HEK293 (cell line): ENCODE results near the gene RBM19.
A peak's percentile ranks its signal among the peaks of the same experiment; 100 is the strongest.

Source experiments
- CTCF ChIA-PET: fragments of 350-600 bp; formaldehyde crosslinking; extraction: SDS; loops from one replicate; lab custom pipeline; 2021; ENCODE audit warnings: antibody characterized with exemption; lab: Yijun Ruan, JAX
- POLR2A ChIA-PET: fragments of 300-600 bp; formaldehyde crosslinking; extraction: SDS; loops from one replicate; lab custom pipeline; 2020; ENCODE audit warnings: antibody characterized with exemption, inconsistent platforms; lab: Yijun Ruan, JAX
- H3K27ac ChIP-seq: fragments of 200-500 bp; sonication (Bioruptor generic); 2 replicates; pipeline ENCODE4 v1.5.1; 2014; ENCODE audit warnings: low read depth, low read length, control low read depth, inconsistent platforms; ENCODE audit errors: extremely low read depth
- H3K36me3 ChIP-seq, 2 experiments: fragments of 200-500 bp in 1 of 2; sonication (Bioruptor generic) in 1 of 2; 1 replicate in 1 of 2; 2 replicates in 1 of 2; pipeline ENCODE4 v1.5.1; 2014 to 2017; ENCODE audit warnings: inconsistent platforms in 2 of 2, low read length in 2 of 2; ENCODE audit not compliant: control insufficient read depth in 2 of 2, insufficient read depth in 1 of 2
- H3K4me1 ChIP-seq: fragments of 200-500 bp; sonication (Bioruptor generic); 2 replicates; pipeline ENCODE4 v1.5.1; 2014; ENCODE audit warnings: mild to moderate bottlenecking, low read length, inconsistent platforms; ENCODE audit not compliant: control insufficient read depth, insufficient read depth
- H3K4me3 ChIP-seq: 2 replicates; pipeline ENCODE4 v1.5.1; 2011; ENCODE audit warnings: low read depth, mild to moderate bottlenecking, control low read depth, low read length, moderate library complexity
- H3K9me3 ChIP-seq: fragments of 200-500 bp; sonication (Bioruptor generic); 2 replicates; pipeline ENCODE4 v1.5.1; 2014; ENCODE audit warnings: low read depth, low read length, inconsistent platforms; ENCODE audit not compliant: control insufficient read depth, insufficient read depth
- SETDB1 ChIP-seq: IDR thresholded peaks from one replicate; pipeline ENCODE4 v1.6.1; 2017; ENCODE audit warnings: mild to moderate bottlenecking, low read length, moderate library complexity, mixed read lengths; ENCODE audit not compliant: insufficient read length
- ZNF174 ChIP-seq: fragments of 450-650 bp; formaldehyde crosslinking; IDR thresholded peaks from 2 replicates; pipeline ENCODE4 v1.5.0; 2017; ENCODE audit warnings: missing biosample characterization, mild to moderate bottlenecking, missing genetic modification characterization
- ZNF23 ChIP-seq: fragments of 450-650 bp; formaldehyde crosslinking; IDR thresholded peaks from 2 replicates; pipeline ENCODE4 v1.5.1; 2016; ENCODE audit warnings: missing biosample characterization, missing genetic modification characterization, borderline replicate concordance
- ZNF292 ChIP-seq: fragments of 450-650 bp; formaldehyde crosslinking; IDR thresholded peaks from 2 replicates; pipeline ENCODE4 v1.5.1; 2016; ENCODE audit warnings: low read depth, missing biosample characterization, missing genetic modification characterization, borderline replicate concordance
- ZNF558 ChIP-seq: fragments of 450-650 bp; formaldehyde crosslinking; IDR thresholded peaks from 2 replicates; pipeline ENCODE4 v1.5.1; 2016; ENCODE audit warnings: missing biosample characterization, missing genetic modification characterization
- ZNF596 ChIP-seq: fragments of 450-650 bp; IDR thresholded peaks from 2 replicates; pipeline ENCODE4 v1.5.0; 2018; ENCODE audit warnings: missing biosample characterization, mild to moderate bottlenecking, missing genetic modification characterization, moderate library complexity
- ZNF776 ChIP-seq: fragments of 450-650 bp; formaldehyde crosslinking; IDR thresholded peaks from 2 replicates; pipeline ENCODE4 v1.5.0; 2017; ENCODE audit warnings: missing biosample characterization, missing genetic modification characterization, borderline replicate concordance
- ZNF777 ChIP-seq: fragments of 450-650 bp; formaldehyde crosslinking; IDR thresholded peaks from 2 replicates; pipeline ENCODE4 v1.5.1; 2017; ENCODE audit warnings: missing biosample characterization, missing genetic modification characterization, borderline replicate concordance
- TF ChIP-seq, protein P1 (sequence below): fragments of 450-650 bp; formaldehyde crosslinking; IDR thresholded peaks from 2 replicates; pipeline ENCODE4 v1.5.1; 2017; ENCODE audit warnings: missing biosample characterization, missing genetic modification characterization
- TF ChIP-seq, protein P2 (sequence below): fragments of 450-650 bp; formaldehyde crosslinking; IDR thresholded peaks from 2 replicates; pipeline ENCODE4 v1.5.1; 2016; ENCODE audit warnings: missing biosample characterization, missing genetic modification characterization
- TF ChIP-seq, protein P3 (sequence below): fragments of 450-650 bp; formaldehyde crosslinking; IDR thresholded peaks from 2 replicates; pipeline ENCODE4 v1.5.1; 2017; ENCODE audit warnings: missing biosample characterization, missing genetic modification characterization
- TF ChIP-seq, protein P4 (sequence below): fragments of 450-650 bp; formaldehyde crosslinking; IDR thresholded peaks from 2 replicates; pipeline ENCODE4 v1.5.1; 2017; ENCODE audit warnings: missing biosample characterization, missing genetic modification characterization
- TF ChIP-seq, protein P5 (sequence below): fragments of 450-650 bp; formaldehyde crosslinking; conservative IDR thresholded peaks from 2 replicates; pipeline ENCODE4 v1.5.1; 2016; ENCODE audit warnings: low read depth, missing biosample characterization, missing genetic modification characterization

The RBM19 gene

DNA sequence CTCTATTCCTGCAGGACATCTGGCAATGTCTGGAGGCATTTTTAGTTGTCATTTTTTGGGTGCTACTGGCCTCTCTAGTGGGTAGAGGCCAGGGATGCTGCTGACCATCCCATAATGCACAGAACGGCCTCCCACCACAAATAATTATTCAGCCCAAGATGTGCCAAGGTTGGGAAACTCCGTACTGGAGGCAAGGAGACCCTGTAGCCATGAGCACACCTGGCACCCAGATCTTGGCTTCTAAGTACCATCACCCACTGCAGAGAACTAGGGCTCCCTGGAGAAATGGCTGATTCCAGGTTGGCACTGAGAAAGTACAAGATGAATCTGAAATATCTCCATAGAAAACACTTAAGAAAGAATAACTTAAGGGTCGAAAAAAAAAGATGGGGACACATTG, 81.7 kb downstream of the RBM19 start:
- no peaks in the 10 kb centered on the region for H3K9me3 ChIP-seq
- H3K4me3 ChIP-seq, result no peak overlapping the region
- H3K36me3 ChIP-seq, result no peaks in the 10 kb centered on the region
- H3K27ac ChIP-seq, result no peak overlapping the region
- CTCF ChIA-PET, result no interaction called here
- H3K4me1 ChIP-seq, result no peaks in the 10 kb centered on the region
- POLR2A ChIA-PET, result no interaction called here
- TF ChIP-seq ZNF777 (tag by site-specific recombination) (no peak), SETDB1 (peak; percentile 56), ZNF558 (tag by site-specific recombination) (no peak)
- TF ChIP-seq, protein P1, sequence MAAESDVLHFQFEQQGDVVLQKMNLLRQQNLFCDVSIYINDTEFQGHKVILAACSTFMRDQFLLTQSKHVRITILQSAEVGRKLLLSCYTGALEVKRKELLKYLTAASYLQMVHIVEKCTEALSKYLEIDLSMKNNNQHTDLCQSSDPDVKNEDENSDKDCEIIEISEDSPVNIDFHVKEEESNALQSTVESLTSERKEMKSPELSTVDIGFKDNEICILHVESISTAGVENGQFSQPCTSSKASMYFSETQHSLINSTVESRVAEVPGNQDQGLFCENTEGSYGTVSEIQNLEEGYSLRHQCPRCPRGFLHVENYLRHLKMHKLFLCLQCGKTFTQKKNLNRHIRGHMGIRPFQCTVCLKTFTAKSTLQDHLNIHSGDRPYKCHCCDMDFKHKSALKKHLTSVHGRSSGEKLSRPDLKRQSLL, result no peak

DNA sequence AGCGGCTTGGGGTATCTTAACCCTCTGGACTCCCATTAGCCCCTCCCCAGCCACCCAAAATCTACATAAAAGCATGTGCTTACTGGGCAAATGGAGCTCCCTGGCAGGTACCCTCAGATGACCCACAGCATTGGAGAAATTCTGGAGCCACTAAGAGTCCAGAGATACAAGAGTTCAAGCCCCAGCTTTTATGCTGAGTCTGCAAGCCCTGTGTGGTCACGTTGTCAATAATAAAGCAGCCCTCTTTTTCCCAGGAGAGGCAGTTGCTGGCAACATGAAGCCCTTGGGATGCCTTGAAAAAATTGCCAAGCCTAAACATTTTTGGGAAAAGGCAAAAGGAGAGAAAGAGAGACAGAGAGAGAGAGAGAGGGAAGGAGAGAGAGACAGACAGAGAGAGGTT, 83.4 kb downstream of the RBM19 start:
- no peak overlapping the region for H3K4me3 ChIP-seq
- H3K9me3 ChIP-seq, result no peaks in the 10 kb centered on the region
- H3K36me3 ChIP-seq, result no peaks in the 10 kb centered on the region
- no peak overlapping the region for H3K27ac ChIP-seq
- CTCF ChIA-PET, result no interaction called here
- TF ChIP-seq ZNF776 (no peak), ZNF23 (tag by site-specific recombination) (no peak), ZNF596 (tag by site-specific recombination) (0 out of 2 replicates have a peak, but pooled peaks have one; percentile 44), ZNF292 (tag by site-specific recombination) (no peak), ZNF174 (tag by site-specific recombination) (no peak)
- TF ChIP-seq, protein P2, sequence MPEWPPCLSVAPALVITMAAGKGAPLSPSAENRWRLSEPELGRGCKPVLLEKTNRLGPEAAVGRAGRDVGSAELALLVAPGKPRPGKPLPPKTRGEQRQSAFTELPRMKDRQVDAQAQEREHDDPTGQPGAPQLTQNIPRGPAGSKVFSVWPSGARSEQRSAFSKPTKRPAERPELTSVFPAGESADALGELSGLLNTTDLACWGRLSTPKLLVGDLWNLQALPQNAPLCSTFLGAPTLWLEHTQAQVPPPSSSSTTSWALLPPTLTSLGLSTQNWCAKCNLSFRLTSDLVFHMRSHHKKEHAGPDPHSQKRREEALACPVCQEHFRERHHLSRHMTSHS (tag by site-specific recombination), result no peak
- TF ChIP-seq, protein P3, sequence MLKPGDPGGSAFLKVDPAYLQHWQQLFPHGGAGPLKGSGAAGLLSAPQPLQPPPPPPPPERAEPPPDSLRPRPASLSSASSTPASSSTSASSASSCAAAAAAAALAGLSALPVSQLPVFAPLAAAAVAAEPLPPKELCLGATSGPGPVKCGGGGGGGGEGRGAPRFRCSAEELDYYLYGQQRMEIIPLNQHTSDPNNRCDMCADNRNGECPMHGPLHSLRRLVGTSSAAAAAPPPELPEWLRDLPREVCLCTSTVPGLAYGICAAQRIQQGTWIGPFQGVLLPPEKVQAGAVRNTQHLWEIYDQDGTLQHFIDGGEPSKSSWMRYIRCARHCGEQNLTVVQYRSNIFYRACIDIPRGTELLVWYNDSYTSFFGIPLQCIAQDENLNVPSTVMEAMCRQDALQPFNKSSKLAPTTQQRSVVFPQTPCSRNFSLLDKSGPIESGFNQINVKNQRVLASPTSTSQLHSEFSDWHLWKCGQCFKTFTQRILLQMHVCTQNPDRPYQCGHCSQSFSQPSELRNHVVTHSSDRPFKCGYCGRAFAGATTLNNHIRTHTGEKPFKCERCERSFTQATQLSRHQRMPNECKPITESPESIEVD (tag by site-specific recombination), result no peak
- TF ChIP-seq, protein P4, sequence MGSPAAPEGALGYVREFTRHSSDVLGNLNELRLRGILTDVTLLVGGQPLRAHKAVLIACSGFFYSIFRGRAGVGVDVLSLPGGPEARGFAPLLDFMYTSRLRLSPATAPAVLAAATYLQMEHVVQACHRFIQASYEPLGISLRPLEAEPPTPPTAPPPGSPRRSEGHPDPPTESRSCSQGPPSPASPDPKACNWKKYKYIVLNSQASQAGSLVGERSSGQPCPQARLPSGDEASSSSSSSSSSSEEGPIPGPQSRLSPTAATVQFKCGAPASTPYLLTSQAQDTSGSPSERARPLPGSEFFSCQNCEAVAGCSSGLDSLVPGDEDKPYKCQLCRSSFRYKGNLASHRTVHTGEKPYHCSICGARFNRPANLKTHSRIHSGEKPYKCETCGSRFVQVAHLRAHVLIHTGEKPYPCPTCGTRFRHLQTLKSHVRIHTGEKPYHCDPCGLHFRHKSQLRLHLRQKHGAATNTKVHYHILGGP (tag by site-specific recombination), result no peak
- TF ChIP-seq, protein P5, sequence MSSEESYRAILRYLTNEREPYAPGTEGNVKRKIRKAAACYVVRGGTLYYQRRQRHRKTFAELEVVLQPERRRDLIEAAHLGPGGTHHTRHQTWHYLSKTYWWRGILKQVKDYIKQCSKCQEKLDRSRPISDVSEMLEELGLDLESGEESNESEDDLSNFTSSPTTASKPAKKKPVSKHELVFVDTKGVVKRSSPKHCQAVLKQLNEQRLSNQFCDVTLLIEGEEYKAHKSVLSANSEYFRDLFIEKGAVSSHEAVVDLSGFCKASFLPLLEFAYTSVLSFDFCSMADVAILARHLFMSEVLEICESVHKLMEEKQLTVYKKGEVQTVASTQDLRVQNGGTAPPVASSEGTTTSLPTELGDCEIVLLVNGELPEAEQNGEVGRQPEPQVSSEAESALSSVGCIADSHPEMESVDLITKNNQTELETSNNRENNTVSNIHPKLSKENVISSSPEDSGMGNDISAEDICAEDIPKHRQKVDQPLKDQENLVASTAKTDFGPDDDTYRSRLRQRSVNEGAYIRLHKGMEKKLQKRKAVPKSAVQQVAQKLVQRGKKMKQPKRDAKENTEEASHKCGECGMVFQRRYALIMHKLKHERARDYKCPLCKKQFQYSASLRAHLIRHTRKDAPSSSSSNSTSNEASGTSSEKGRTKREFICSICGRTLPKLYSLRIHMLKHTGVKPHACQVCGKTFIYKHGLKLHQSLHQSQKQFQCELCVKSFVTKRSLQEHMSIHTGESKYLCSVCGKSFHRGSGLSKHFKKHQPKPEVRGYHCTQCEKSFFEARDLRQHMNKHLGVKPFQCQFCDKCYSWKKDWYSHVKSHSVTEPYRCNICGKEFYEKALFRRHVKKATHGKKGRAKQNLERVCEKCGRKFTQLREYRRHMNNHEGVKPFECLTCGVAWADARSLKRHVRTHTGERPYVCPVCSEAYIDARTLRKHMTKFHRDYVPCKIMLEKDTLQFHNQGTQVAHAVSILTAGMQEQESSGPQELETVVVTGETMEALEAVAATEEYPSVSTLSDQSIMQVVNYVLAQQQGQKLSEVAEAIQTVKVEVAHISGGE (tag by site-specific recombination), result no peak
- no peaks in the 10 kb centered on the region for H3K4me1 ChIP-seq
- POLR2A ChIA-PET, result interaction anchor here (0.7 kb wide), 1 partner anchor 1031 kb away, joined by 3 read pairs; no protein-coding TSS in a partner anchor
